Measurements from ENCODE around the gene SPOCK2. TPM values are rescaled to one million over a fixed set of nuclear protein-coding genes. Genes with fewer than 3 reads are reported as not detected.

The SPOCK2 gene, protein sequence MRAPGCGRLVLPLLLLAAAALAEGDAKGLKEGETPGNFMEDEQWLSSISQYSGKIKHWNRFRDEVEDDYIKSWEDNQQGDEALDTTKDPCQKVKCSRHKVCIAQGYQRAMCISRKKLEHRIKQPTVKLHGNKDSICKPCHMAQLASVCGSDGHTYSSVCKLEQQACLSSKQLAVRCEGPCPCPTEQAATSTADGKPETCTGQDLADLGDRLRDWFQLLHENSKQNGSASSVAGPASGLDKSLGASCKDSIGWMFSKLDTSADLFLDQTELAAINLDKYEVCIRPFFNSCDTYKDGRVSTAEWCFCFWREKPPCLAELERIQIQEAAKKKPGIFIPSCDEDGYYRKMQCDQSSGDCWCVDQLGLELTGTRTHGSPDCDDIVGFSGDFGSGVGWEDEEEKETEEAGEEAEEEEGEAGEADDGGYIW
- 0.15 and 1.3 TPM in 2 replicates for total RNA-seq

DNA sequence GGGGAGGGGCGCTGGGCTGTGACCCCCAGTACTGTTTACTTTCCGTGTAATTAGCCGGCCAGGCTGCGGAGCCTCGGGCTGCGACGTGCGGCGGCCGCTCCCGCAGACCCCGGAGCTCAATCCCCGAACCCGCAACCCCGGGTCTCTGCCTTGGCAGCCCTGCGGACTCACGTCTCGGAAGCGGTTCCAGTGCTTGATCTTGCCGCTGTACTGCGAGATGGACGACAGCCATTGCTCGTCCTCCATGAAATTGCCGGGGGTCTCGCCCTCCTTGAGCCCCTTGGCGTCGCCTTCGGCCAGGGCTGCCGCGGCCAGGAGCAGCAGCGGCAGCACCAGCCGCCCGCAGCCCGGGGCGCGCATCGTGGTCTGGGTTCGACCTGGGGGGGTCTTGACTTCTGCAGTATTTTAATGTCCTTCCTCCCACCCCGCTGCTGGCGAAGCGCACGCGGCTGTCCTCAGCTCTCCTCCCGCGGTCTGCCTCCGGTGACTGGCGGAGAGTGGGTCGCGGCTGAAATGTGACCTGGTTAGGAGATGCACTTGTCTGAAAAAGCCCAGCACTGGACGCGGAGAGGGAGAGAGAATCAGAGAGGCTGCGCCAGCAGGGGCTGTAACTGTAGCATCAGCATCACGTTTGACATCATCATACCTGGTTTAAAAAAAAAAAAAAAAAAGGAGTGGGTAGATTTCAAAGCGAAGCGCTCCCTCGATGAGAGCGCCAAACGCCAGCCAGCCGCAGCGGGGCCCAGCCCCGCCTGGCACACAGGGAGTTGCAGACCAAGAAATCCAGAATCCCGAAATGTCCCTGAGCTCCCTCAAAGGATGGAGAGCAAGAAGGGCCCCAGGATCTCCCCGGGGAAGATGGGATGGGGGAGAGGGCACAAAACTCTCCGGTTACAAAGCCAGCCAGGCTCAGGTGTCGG, at the start of gene SPOCK2:
Gene SPOCK2 (minus strand): TSS at position 583 of the 920 bp plus-strand sequence. CDS start 223 bp downstream, at position 360.

Other genes with a start within 250 kb of the SPOCK2 start
- gene PSAP, start 237.3 kb downstream of the SPOCK2 start, total RNA-seq: 440 and 475 TPM in 2 replicates
- gene CHST3, start 124.2 kb downstream of the SPOCK2 start, total RNA-seq: 8.4 and 11.9 TPM in 2 replicates
- gene ANAPC16, start 127.5 kb upstream of the SPOCK2 start, total RNA-seq: 40.9 and 54.7 TPM in 2 replicates
- 29.6 and 30.4 TPM in 2 replicates for gene ASCC1, start 127.7 kb upstream of the SPOCK2 start, total RNA-seq
- gene DDIT4, start 185.4 kb upstream of the SPOCK2 start, total RNA-seq: 152 and 176 TPM in 2 replicates